Lower lobe of right lung (tissue), 2 donors: Measurements from ENCODE around the gene CD37. TPM values are rescaled to one million over a fixed set of nuclear protein-coding genes. Genes with fewer than 3 reads are reported as not detected.
A peak's percentile ranks its signal among the peaks of the same experiment; 100 is the strongest.

ENCODE experiments used
- ATAC-seq, 2 donors: fragments of 200-7000 bp; cut with Tn5 transposase; one replicate each; pipeline ENCODE4 v1.9.1; 2020 to 2022; ENCODE audit warnings: mild to moderate bottlenecking in 2 of 2, moderate library complexity in 2 of 2
- DNase-seq: peaks from one replicate; pipeline ENCODE4 v3.0.0-alpha.2; 2020
- H3K27ac ChIP-seq: fragments of 200-600 bp; one replicate; pipeline ENCODE4 v1.8.0; 2022
- H3K27me3 ChIP-seq: fragments of 200-600 bp; one replicate; pipeline ENCODE4 v1.8.0; 2022; ENCODE audit warnings: low read depth
- H3K36me3 ChIP-seq: fragments of 200-600 bp; one replicate; pipeline ENCODE4 v1.8.0; 2022; ENCODE audit warnings: mild to moderate bottlenecking
- H3K4me1 ChIP-seq: fragments of 200-600 bp; one replicate; pipeline ENCODE4 v1.8.0; 2022
- H3K4me3 ChIP-seq: fragments of 200-600 bp; one replicate; pipeline ENCODE4 v1.8.0; 2022; ENCODE audit warnings: mild to moderate bottlenecking
- H3K9me3 ChIP-seq: fragments of 200-600 bp; one replicate; pipeline ENCODE4 v1.8.0; 2022
- intact Hi-C: fragments of 100-400 bp; cut with DNase I; formaldehyde crosslinking; loops from one replicate; pipeline ENCODE4 v1.11.0; 2022
- total RNA-seq: library from RNA; stranded (reverse); fragmentation: NEBNext Ultra II Directional; extraction: Animal tissue kit (Norgen Biotek cat#: 25700); gene quantifications from one replicate; pipeline ENCODE4 v1.2.1, GENCODE V29; 2021
- TF ChIP-seq, protein P1 (sequence below): fragments of 200-600 bp; IDR thresholded peaks from one replicate; pipeline ENCODE4 v1.8.0; 2022; ENCODE audit warnings: antibody characterized with exemption, mild to moderate bottlenecking
- donor health status: DM: no; HTN: yes; CAD: no; lungs with severe emphysema.

Gene CD37
- total RNA-seq, 1 donor from 2014 or later = 175 TPM

DNA sequence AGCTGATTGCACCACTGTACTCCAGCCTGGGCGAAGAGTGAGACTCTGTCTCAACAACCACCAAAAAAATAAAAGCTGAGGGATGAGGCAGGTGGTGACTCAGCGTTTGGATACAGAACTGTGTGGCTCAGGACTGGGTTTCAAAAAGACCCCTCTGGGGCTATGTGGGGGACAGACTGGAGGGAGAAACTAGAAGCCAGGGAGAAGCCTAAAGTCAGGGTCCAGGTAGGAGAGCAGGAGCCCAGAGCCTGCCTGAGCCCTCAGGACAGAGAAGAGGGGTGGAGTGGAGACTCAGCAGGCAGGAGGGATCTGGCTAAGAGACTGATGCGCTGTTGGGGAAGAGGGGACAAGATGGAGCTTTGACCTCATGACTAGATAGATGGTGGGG, 1.8 kb upstream of the CD37 start:
- Histone ChIP-seq H3K27ac (peak overlapping the region; percentile 77), H3K9me3 (no peaks in the 10 kb centered on the region), H3K27me3 (no peaks in the 10 kb centered on the region), H3K36me3 (peaks cover 11% of the 10 kb centered on the region), H3K4me3 (no peak overlapping the region), H3K4me1 (peaks cover 25% of the 10 kb centered on the region)
- DNase-seq = no peak
- ATAC-seq = no peak
- intact Hi-C loops = no loop called here
- TF ChIP-seq, protein P1, sequence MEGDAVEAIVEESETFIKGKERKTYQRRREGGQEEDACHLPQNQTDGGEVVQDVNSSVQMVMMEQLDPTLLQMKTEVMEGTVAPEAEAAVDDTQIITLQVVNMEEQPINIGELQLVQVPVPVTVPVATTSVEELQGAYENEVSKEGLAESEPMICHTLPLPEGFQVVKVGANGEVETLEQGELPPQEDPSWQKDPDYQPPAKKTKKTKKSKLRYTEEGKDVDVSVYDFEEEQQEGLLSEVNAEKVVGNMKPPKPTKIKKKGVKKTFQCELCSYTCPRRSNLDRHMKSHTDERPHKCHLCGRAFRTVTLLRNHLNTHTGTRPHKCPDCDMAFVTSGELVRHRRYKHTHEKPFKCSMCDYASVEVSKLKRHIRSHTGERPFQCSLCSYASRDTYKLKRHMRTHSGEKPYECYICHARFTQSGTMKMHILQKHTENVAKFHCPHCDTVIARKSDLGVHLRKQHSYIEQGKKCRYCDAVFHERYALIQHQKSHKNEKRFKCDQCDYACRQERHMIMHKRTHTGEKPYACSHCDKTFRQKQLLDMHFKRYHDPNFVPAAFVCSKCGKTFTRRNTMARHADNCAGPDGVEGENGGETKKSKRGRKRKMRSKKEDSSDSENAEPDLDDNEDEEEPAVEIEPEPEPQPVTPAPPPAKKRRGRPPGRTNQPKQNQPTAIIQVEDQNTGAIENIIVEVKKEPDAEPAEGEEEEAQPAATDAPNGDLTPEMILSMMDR = no peak

DNA sequence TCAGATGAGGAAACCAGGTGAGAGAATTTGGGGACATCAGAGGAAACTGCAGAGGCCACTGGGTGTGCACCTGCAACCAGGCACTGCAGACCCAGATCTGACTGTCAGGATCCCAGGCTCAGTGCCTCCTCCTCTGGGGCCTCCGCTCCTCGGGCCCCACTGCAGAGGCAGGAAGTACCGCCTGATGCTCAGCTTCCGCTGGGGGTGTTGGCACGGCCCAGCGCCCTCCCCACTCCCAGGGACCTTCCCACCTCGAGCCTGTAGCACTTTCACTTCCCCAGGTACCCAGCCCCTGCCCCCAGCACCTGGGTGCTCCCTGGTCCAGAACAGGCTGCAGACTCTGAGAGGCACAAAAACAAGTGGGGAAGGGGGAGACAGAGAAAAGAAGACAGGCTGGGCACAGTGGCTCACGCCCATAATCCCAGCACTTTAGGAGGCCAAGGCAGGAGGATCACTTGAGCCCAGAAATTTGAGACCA, 1.4 kb upstream of the CD37 start:
- peak overlapping the region; percentile 77 for H3K27ac ChIP-seq

DNA sequence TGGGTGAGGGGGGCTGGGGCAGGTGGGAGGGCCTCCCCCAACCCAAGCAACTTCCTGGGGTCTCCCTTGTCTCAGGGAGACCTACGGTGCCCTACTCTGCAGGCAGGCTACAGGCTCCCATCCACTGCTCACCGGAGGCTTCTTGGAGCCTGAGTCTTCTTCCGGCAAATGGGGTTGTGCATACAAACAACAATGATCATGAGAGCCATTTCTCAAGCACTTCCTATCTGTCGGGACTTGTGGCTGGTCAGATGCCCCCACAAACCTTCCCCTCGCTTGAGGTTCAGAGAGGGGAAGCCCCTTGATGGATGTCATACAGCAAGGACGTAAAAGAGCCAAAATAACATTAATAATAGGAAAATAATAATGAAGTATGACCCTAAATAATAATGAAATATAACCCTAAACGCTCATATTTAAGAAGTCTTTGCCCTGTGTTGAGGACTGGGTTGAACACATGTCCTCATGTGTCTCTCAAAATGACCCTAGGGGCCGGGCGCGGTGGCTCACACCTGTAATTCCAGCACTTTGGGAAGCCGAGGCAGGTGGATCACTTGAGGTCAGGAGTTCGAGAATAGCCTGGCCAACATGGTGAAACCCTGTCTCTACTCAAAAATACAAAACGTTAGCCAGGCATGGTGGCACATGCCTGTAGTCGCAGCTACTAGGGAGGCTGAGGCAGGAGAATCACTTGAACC, 727 bp downstream of the CD37 start:
- Histone ChIP-seq H3K4me3 (peak overlapping the region; percentile 44), H3K27ac (peak overlapping the region; percentile 77), H3K4me1 (peaks cover 45% of the 10 kb centered on the region), H3K36me3 (peaks cover 2% of the 10 kb centered on the region), H3K27me3 (no peaks in the 10 kb centered on the region), H3K9me3 (no peaks in the 10 kb centered on the region)
- intact Hi-C loops = no loop called here
- ATAC-seq (no peak), DNase-seq (no peak)
- TF ChIP-seq, protein P1 = no peak

More for the DNA sequence above, 1.4 kb upstream of the CD37 start:
- intact Hi-C loops = no loop called here
- H3K4me1 ChIP-seq = peaks cover 28% of the 10 kb centered on the region
- TF ChIP-seq, protein P1 = no peak
- no peaks in the 10 kb centered on the region for H3K27me3 ChIP-seq
- H3K9me3 ChIP-seq = no peaks in the 10 kb centered on the region
- H3K36me3 ChIP-seq = peaks cover 11% of the 10 kb centered on the region
- peak; percentile 9 to 44 for ATAC-seq
- peak; percentile 64 for DNase-seq
- H3K4me3 ChIP-seq = no peak overlapping the region

DNA sequence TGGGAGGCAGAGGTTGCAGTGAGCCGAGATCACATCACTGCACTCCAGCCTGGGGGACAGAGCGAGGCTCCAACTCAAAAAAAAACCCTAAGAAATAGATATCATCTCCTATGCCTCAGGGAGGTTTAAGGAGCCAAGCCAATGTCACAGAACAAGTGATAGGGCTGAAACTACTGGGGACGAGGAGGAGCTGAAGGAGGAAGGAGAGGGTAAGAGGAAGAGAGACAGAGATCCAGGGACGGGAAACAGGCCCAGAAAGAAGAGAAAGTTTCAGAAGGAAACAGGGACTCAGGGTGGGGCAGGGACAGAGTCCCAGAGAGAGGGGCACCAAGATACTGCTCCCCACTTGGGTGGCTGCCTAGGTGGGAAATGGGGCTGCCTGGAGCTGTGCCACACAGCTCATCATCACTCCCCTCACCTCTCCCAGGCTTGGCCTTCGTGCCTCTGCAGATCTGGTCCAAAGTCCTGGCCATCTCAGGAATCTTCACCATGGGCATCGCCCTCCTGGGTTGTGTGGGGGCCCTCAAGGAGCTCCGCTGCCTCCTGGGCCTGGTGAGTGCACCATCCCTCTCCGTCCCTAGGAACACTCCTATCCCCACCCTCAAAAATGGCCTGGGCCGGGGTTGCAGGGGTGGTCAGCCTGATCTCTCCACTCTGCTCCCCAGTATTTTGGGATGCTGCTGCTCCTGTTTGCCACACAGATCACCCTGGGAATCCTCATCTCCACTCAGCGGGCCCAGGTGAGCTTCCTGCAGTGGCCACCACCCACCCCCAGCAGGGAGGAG, 1.5 kb downstream of the CD37 start:
- H3K4me1 ChIP-seq = peaks cover 50% of the 10 kb centered on the region

DNA sequence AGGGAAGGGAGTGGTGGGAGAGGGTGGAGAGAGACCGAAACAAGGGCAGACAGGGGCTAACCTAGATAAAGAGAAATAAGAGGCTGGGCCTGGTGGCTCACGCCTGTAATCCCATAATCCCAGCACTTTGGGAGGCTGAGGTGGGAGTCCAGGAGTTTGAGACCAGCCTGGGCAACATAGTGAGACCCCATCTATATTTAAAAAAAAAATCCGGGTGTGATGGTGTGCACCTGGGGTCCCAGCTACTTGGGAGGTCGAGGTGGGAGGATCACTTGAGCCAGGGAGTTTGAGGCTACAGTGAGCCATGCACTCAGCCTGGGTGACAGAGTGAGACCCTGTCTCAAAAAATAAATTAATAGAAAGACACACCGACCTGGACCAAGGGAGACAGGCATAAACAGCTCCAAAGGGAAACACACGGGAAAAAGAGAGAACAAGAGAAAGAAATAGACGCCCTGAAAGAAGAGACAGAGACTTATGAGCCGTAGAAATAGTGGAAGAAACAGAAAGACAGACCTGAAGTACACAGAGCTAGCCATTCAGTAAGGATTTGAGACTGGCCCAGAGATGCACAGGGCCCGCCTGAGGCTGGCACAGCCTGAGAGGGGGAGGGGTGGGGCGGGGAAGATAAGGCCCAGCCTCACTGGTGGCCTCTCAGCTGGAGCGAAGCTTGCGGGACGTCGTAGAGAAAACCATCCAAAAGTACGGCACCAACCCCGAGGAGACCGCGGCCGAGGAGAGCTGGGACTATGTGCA, 2.2 kb downstream of the CD37 start:
- Histone ChIP-seq H3K27ac (no peak overlapping the region), H3K27me3 (no peaks in the 10 kb centered on the region), H3K4me3 (no peak overlapping the region), H3K36me3 (peaks cover 17% of the 10 kb centered on the region), H3K9me3 (no peaks in the 10 kb centered on the region), H3K4me1 (peaks cover 50% of the 10 kb centered on the region)
- intact Hi-C loops = no loop called here
- ATAC-seq (no peak), DNase-seq (no peak)
- TF ChIP-seq, protein P1 = no peak

More for the DNA sequence above, 1.5 kb downstream of the CD37 start:
- TF ChIP-seq, protein P1 = no peak
- Histone ChIP-seq H3K36me3 (peaks cover 9% of the 10 kb centered on the region), H3K4me3 (peak overlapping the region; percentile 44), H3K27me3 (no peaks in the 10 kb centered on the region), H3K9me3 (no peaks in the 10 kb centered on the region), H3K27ac (no peak overlapping the region)
- ATAC-seq (no peak), DNase-seq (no peak)
- intact Hi-C loops = no loop called here
